Astrocyte of the spinal cord (primary cell): Measurements from ENCODE around the gene NMNAT3.
A peak's percentile ranks its signal among the peaks of the same experiment; 100 is the strongest.

Experiments
- DNase-seq: peaks from one replicate; pipeline ENCODE4 v3.0.0; 2011; ENCODE audit warnings: low read depth, low spot score
- H3K4me3 ChIP-seq: 2 replicates; pipeline ENCODE4 v1.5.1; 2011; ENCODE audit warnings: low read depth, mild to moderate bottlenecking, low read length, moderate library complexity
- CTCF ChIP-seq: IDR thresholded peaks from 2 replicates; pipeline ENCODE4 v1.5.1; 2012; ENCODE audit warnings: low read depth, mild to moderate bottlenecking, low read length, inconsistent platforms
- in situ Hi-C: cut with HindIII; loops from 2 replicates; pipeline ENCODE4 v1.10.0; 2017; ENCODE audit warnings: low sequenced_read_pairs

The NMNAT3 gene

DNA sequence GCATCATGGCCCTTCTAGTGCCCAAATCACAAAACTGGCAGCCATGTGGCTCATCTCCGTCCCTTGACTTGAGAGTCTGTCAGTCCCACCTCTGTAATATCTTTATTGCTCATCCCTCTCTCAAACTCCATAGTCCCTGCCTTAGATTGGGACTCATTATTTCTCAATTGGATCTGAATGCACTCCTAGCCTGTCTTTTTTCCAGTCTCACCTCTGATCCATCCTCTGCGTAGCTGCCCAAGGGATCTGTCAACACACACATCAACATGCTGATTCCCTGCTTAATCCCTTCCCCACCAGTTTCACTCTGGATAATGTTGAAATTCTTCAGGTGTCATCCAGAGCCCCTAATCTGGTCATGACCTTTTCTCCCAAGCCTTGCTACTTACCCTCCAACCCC, 39.3 kb downstream of the NMNAT3 start:
- no peak for TF ChIP-seq CTCF
- no peak overlapping the region for H3K4me3 ChIP-seq
- in situ Hi-C loops: no loop called here
- DNase-seq: no peak

DNA sequence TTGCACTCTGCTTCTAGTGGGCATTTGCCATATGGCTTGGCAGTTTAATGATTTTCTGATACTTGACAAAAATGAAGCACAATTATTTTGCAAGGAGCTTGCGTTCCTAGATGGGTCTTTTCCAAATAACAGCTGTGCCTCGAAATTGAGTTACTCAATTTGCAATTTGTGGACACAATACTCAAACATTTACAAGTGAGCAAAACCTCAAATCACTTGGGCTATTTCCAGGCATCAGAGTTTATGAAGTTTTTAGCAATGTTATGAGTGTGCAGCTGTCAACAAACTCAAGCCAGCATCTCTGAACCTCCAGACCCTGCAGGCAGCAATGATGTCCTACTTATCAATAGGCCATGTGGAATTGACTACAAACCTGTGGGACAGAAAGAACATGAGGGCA, 41.3 kb downstream of the NMNAT3 start:
- in situ Hi-C loops: no loop called here
- no peak for TF ChIP-seq CTCF
- DNase-seq: no peak
- H3K4me3 ChIP-seq: no peak overlapping the region

DNA sequence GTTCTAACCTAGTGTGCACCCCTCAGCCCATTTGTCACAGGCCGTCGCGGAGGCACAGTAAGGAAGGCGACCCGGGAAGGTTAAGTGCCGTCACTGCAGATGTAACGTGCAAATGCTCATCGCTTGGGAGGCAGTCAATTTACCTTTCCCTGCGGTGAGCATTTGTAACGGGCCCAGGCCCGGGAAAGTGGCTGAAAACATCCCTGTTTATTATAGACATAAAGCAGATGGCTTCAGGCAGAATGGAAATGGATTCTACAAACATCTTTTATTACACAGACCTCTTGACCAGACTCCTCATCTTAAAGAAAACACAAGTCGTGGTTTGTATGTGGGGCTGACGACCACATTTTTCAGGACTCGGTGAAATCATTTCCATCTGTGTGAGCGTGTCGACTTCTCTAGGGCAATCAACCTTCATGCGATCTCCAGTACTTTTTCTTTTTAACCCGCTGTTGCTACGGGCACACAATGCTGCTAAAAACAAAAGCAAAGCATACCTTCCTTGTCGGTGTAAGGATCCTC, 43.6 kb downstream of the NMNAT3 start:
- TF ChIP-seq CTCF: no peak
- no peak overlapping the region for H3K4me3 ChIP-seq
- in situ Hi-C loops: no loop called here
- DNase-seq: no peak

- H3K4me3 ChIP-seq: no peak overlapping the region
- in situ Hi-C loops: no loop called here
- no peak for TF ChIP-seq CTCF
- DNase-seq: no peak
Observed at GRCh38 chr3:139633511-139633910, 44.3 kb downstream of the NMNAT3 start.

GRCh38 chr3:139630542-139630941, 47.2 kb downstream of the NMNAT3 start:
- DNase-seq: no peak
- in situ Hi-C loops: no loop called here
- no peak overlapping the region for H3K4me3 ChIP-seq
- TF ChIP-seq CTCF: no peak

DNA sequence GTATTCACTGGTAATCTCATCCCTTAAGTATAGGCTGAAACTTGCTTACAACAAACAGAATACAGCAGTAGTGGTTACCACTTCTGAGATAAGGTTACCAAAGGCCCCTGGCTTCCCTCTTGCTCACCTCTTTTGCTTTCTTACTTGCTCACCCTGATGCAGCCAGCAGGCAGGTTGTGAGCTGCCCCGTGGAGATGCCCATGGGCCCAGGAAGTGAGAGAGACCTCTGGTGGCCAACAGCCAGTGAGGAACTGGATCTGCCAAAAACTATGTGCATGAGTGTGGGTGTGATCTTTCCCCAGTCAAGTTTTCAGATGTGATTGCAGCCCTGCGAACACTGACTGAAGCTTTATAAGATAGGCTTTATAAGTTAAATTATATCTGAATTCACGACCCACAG, 48.7 kb downstream of the NMNAT3 start:
- DNase-seq: no peak
- H3K4me3 ChIP-seq: no peak overlapping the region
- TF ChIP-seq CTCF: peak; percentile 34
- in situ Hi-C loops: no loop called here

DNA sequence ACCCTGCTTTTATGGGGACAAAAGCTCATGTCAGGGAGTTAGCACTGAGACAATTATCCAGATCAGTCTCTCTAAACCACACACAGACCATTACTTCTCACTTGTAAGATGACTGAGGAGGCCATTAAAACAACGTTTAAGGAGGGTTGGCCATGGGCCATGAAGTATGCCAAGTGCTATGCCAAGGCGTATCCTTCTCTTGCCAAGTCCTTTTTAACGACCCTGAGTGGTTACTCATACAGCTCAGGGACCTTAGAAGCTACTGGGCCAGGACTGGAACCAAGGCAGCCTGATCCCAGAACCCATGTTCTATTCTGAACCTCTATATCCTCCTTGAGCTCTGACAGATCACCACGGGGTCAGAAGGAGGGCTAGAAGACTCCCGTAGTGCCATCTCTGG, 50.0 kb downstream of the NMNAT3 start:
- in situ Hi-C loops: no loop called here
- H3K4me3 ChIP-seq: no peak overlapping the region
- no peak for TF ChIP-seq CTCF
- DNase-seq: no peak
